GM23248 (cell line): ENCODE results near the gene USP10. TPM values are rescaled to one million over a fixed set of nuclear protein-coding genes. Genes with fewer than 3 reads are reported as not detected.

ENCODE experiments used
- DNase-seq: peaks from one replicate; pipeline ENCODE4 v3.0.0-alpha.2; 2015
- H2AFZ ChIP-seq: fragments of 200-600 bp; sonication (generic); 2 replicates; pipeline ENCODE4 v1.6.1; 2016; ENCODE audit warnings: antibody characterized with exemption
- H3F3A ChIP-seq: fragments of 200-600 bp; sonication (generic); 2 replicates; pipeline ENCODE4 v1.6.1; 2016; ENCODE audit warnings: mild to moderate bottlenecking, antibody characterized with exemption, mixed run types; ENCODE audit not compliant: insufficient read depth
- H3K27ac ChIP-seq: fragments of 200-600 bp; sonication (generic); 2 replicates; pipeline ENCODE4 v1.5.1; 2016; ENCODE audit warnings: mild to moderate bottlenecking
- H3K27me3 ChIP-seq: fragments of 200-600 bp; sonication (generic); replicated peaks from 2 replicates; pipeline ENCODE4 v1.6.1; 2016; ENCODE audit warnings: mild to moderate bottlenecking; ENCODE audit not compliant: insufficient read depth
- H3K36me3 ChIP-seq: fragments of 200-600 bp; sonication (generic); 2 replicates; pipeline ENCODE4 v1.6.1; 2016; ENCODE audit warnings: low read depth, mild to moderate bottlenecking
- H3K4me1 ChIP-seq: fragments of 200-600 bp; sonication (generic); 2 replicates; pipeline ENCODE4 v1.6.1; 2016; ENCODE audit warnings: mild to moderate bottlenecking; ENCODE audit not compliant: insufficient read depth
- H3K4me2 ChIP-seq: fragments of 200-600 bp; sonication (generic); one replicate; pipeline ENCODE4 v1.6.1; 2016; ENCODE audit warnings: mild to moderate bottlenecking; ENCODE audit not compliant: unreplicated experiment
- H3K4me3 ChIP-seq: fragments of 200-600 bp; sonication (generic); 2 replicates; pipeline ENCODE4 v1.5.1; 2016; ENCODE audit warnings: mild to moderate bottlenecking
- H3K79me2 ChIP-seq: fragments of 200-600 bp; sonication (generic); 2 replicates; pipeline ENCODE4 v1.6.1; 2016; ENCODE audit warnings: mild to moderate bottlenecking; ENCODE audit not compliant: insufficient read depth
- H3K9ac ChIP-seq: fragments of 200-600 bp; sonication (generic); 2 replicates; pipeline ENCODE4 v1.6.1; 2016; ENCODE audit warnings: mild to moderate bottlenecking
- H3K9me2 ChIP-seq: fragments of 200-600 bp; sonication (generic); 2 replicates; pipeline ENCODE4 v1.6.1; 2016; ENCODE audit warnings: mixed run types, mild to moderate bottlenecking, moderate library complexity; ENCODE audit not compliant: insufficient read depth
- H3K9me3 ChIP-seq: fragments of 200-600 bp; sonication (generic); one replicate; pipeline ENCODE4 v1.6.1; 2017; ENCODE audit warnings: low read depth
- H4K20me1 ChIP-seq: fragments of 200-600 bp; sonication (generic); 2 replicates; pipeline ENCODE4 v1.6.0; 2016; ENCODE audit not compliant: insufficient read depth
- EZH2 ChIP-seq: fragments of 200-600 bp; sonication (generic); IDR thresholded peaks from 2 replicates; pipeline ENCODE4 v1.6.1; 2018; ENCODE audit warnings: antibody characterized with exemption, mild to moderate bottlenecking; ENCODE audit not compliant: insufficient read depth, poor library complexity, severe bottlenecking
- EZH2phosphoT487 ChIP-seq: fragments of 200-600 bp; sonication (generic); IDR thresholded peaks from 2 replicates; pipeline ENCODE4 v1.6.1; 2018; ENCODE audit warnings: antibody characterized with exemption, moderate library complexity, mild to moderate bottlenecking, low read depth; ENCODE audit not compliant: insufficient read depth
- whole genome bisulfite sequencing, 2 experiments: methylation state at CpG; one replicate each; pipeline ENCODE4 v1.1.6; 2015 to 2017; ENCODE audit warnings: low lambda C conversion rate in 2 of 2, low coverage in 1 of 2; ENCODE audit errors: missing lambda C conversion rate in 2 of 2; 5-methylcytosine and 5-hydroxymethylcytosine counted together
- in situ Hi-C: fragments of 300-500 bp; cut with MboI; formaldehyde crosslinking; loops from 2 replicates; pipeline ENCODE4 v1.15.0; 2020
- polyA plus RNA-seq: library from polyadenylated mRNA; unstranded; fragments of >200 nt; fragmentation: Nextera tagmentation; extraction: Ambion mirVana; gene quantifications from 2 replicates; pipeline ENCODE4 v1.2.1, GENCODE V29; 2016
- total RNA-seq: library from RNA; depleted of rRNA; stranded (reverse); fragments of >200 nt; shearing (Covaris generic); gene quantifications from 2 replicates; pipeline ENCODE4 v1.2.3, GENCODE V29; 2014

USP10 gene
- total and polyA plus RNA-seq, 2 experiments from 2014 or later = 48.3 to 74.0 TPM

DNA sequence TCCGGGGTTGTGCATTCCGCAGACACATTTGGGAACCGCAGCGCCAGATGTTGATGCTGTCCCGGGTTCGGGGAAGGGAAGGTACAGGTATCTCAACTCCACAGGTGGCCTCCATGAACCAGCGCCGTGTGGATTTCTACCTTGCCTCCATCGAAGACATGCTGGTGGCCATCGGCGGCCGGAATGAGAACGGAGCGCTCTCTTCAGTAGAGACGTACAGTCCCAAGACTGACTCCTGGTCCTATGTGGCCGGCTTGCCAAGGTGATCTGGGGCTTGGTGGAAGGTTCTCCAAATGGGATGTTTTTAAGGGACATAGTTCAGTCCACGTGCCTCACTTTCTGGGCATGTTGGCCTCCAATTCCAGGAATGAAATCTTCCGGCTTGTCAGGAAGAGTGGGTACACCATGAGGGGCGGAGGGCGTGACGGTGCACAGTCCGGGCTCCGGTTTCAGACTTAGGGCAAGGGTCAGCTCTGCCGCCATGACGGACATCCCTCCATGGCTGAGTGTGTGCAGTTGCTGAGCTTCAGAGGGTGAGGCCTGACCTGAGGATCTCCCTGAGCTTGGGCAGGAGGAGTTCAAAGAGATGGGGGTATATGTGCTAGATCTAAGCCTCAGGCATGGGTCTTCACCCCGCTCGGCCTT lies 40.0 kb upstream of the USP10 start:
- Histone ChIP-seq H3K4me2 (no peak overlapping the region), H2AFZ (no peak overlapping the region), H3K4me1 (0 out of 2 replicates have a peak, but pooled peaks cover 3% of the 10 kb centered on the region), H3K79me2 (peaks cover 30% of the 10 kb centered on the region), H3K27me3 (no peaks in the 10 kb centered on the region), H3K9ac (no peak overlapping the region), H3F3A (no peaks in the 10 kb centered on the region), H3K4me3 (no peak overlapping the region), H3K36me3 (peaks cover 45% of the 10 kb centered on the region; the same call in 1 of the 2 replicates), H4K20me1 (no peaks in the 10 kb centered on the region), H3K9me2 (no peaks in the 10 kb centered on the region), H3K9me3 (no peaks in the 10 kb centered on the region), H3K27ac (no peak overlapping the region)
- in situ Hi-C loops = no loop called here
- TF ChIP-seq EZH2phosphoT487 = no peak
- TF ChIP-seq EZH2 = no peak
- no peak for DNase-seq
- WGBS, 2 experiments = 94 to 95% methylated on average over 27 of the region's 27 CpGs

DNA sequence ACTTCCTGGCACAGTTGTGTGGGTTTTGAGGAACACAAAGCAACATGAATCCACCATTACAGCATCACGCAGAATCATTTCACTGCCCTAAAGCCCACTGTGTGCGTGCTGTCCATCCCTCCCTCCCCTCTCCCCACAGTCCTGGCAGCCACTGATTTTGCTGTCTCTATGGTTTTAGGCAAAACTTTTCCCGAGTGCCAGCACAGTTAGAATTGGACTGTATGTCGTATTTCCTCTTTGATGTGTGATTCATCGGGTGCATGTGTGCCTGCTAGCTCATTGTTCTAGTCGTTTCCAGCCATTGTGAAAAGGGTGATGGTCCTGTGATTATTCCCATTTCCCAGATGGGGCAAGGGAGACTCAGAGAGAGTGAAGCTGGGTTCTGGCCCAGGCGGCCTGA lies 38.8 kb upstream of the USP10 start:
- Histone ChIP-seq H2AFZ (no peak overlapping the region), H3K79me2 (peaks cover 20% of the 10 kb centered on the region), H3K4me3 (no peak overlapping the region), H3K9me2 (no peaks in the 10 kb centered on the region), H3K9ac (peak overlapping the region; percentile 17; the same call in 1 of the 2 replicates), H3K9me3 (no peaks in the 10 kb centered on the region), H3F3A (no peaks in the 10 kb centered on the region), H3K4me2 (no peak overlapping the region), H4K20me1 (no peaks in the 10 kb centered on the region), H3K4me1 (0 out of 2 replicates have a peak, but pooled peaks cover 3% of the 10 kb centered on the region), H3K27ac (no peak overlapping the region), H3K27me3 (no peaks in the 10 kb centered on the region), H3K36me3 (peaks cover 47% of the 10 kb centered on the region; the same call in 1 of the 2 replicates)
- in situ Hi-C loops = no loop called here
- 51 to 55% methylated on average over 7 of the region's 7 CpGs for WGBS, 2 experiments
- DNase-seq = peak; percentile 46
- TF ChIP-seq EZH2phosphoT487 (no peak), EZH2 (no peak)

DNA sequence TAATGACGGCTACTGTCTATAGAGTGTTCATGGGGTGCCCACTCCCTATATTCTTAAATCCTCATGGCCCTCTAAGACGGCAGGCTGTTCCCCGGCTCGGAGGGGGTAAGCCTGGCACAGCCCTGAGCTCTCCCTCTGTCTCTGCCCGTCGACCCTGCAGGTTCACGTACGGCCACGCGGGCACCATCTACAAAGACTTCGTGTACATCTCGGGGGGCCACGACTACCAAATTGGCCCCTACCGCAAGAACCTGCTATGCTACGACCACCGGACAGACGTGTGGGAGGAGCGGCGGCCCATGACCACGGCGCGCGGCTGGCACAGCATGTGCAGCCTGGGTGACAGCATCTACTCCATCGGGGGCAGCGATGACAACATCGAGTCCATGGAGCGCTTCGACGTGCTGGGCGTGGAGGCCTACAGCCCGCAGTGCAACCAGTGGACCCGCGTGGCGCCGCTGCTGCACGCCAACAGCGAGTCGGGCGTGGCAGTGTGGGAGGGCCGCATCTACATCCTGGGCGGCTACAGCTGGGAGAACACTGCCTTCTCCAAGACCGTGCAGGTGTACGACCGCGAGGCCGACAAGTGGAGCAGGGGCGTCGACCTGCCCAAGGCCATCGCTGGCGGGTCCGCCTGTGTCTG lies 38.3 kb upstream of the USP10 start:
- 98% methylated on average over 50 to 51 of the region's 51 CpGs for WGBS, 2 experiments
- H3F3A ChIP-seq = no peaks in the 10 kb centered on the region
- DNase-seq = no peak
- H3K9me3 ChIP-seq = no peaks in the 10 kb centered on the region
- H3K4me2 ChIP-seq = no peak overlapping the region
- no peak overlapping the region for H3K9ac ChIP-seq
- H3K4me3 ChIP-seq = no peak overlapping the region
- 0 out of 2 replicates have a peak, but pooled peaks cover 3% of the 10 kb centered on the region for H3K4me1 ChIP-seq
- H2AFZ ChIP-seq = no peak overlapping the region
- H3K27me3 ChIP-seq = no peaks in the 10 kb centered on the region
- no peak overlapping the region for H3K27ac ChIP-seq
- H3K9me2 ChIP-seq = no peaks in the 10 kb centered on the region
- TF ChIP-seq EZH2phosphoT487 (no peak), EZH2 (no peak)
- in situ Hi-C loops = no loop called here
- H3K36me3 ChIP-seq = peaks cover 47% of the 10 kb centered on the region; the same call in 1 of the 2 replicates
- peaks cover 17% of the 10 kb centered on the region; the same call in 1 of the 2 replicates for H3K79me2 ChIP-seq
- no peaks in the 10 kb centered on the region for H4K20me1 ChIP-seq

DNA sequence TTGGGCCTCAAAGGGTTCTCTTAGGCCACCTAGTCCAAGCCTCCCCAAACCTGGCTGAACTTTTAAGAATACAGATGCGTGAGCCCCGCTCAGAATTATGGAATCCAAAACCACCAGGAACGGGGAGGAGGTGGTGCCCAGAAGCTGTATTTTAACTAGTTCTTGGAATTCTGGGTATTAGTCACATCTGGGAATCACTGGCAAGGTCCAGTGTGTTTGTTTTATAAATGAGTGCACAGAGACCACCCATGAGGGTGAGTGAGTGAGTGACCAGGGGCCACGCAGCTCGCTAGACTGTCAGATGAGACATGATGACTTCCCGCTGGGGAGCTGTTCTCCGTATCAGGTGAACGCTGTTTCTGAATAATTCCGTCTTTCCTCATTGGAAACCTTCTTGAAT lies 37.3 kb upstream of the USP10 start:
- 93 to 95% methylated on average over 9 of the region's 9 CpGs for WGBS, 2 experiments
- Histone ChIP-seq H4K20me1 (no peaks in the 10 kb centered on the region), H3K9me2 (no peaks in the 10 kb centered on the region), H3K4me3 (no peak overlapping the region), H3K27ac (no peak overlapping the region), H3K36me3 (peaks cover 43% of the 10 kb centered on the region; the same call in 1 of the 2 replicates), H3F3A (no peaks in the 10 kb centered on the region), H3K4me1 (0 out of 2 replicates have a peak, but pooled peaks cover 3% of the 10 kb centered on the region), H3K27me3 (no peaks in the 10 kb centered on the region), H3K9ac (no peak overlapping the region), H3K9me3 (no peaks in the 10 kb centered on the region), H2AFZ (no peak overlapping the region), H3K79me2 (peaks cover 17% of the 10 kb centered on the region; the same call in 1 of the 2 replicates), H3K4me2 (no peak overlapping the region)
- TF ChIP-seq EZH2 = no peak
- no peak for TF ChIP-seq EZH2phosphoT487
- no peak for DNase-seq
- in situ Hi-C loops = no loop called here
